ENCODE results near the gene CTNND2.

- TF ChIP-seq KAT7 (CRISPR knock-in tag; IDR thresholded peaks at IDR 0.05; ENCODE audit: borderline replicate concordance) (no peak), CTCF (IDR thresholded peaks at IDR 0.05 in 2 of 3, conservative IDR thresholded peaks at IDR 0.05 in 1 of 3; ENCODE audit: insufficient read depth in 2 of 3, low read depth in 1 of 3, low read length in 3 of 3) (peak in 1 of 3 experiments; percentile 49; a peak in 2 of 6 replicates), ZBTB26 (CRISPR knock-in tag; IDR thresholded peaks at IDR 0.05) (no peak), ZNF41 (CRISPR knock-in tag; conservative IDR thresholded peaks at IDR 0.05) (no peak), ZNF124 (CRISPR knock-in tag; IDR thresholded peaks at IDR 0.05) (no peak), KLF10 (CRISPR knock-in tag; IDR thresholded peaks at IDR 0.05) (no peak), ZNF280A (IDR thresholded peaks at IDR 0.05; ENCODE audit: low read depth, partially characterized antibody) (no peak), NFRKB (IDR thresholded peaks at IDR 0.05; ENCODE audit: low read depth) (no peak), ZNF77 (CRISPR knock-in tag; IDR thresholded peaks at IDR 0.05) (no peak), PHB2 (IDR thresholded peaks at IDR 0.05; ENCODE audit: low read depth) (no peak), EZH2 (IDR thresholded peaks at IDR 0.05; ENCODE audit: borderline replicate concordance, low read depth, low read length) (no peak), MAX (CRISPR knock-in tag; IDR thresholded peaks at IDR 0.05) (no peak)
These were observed 409.9 kb downstream of the CTNND2 start for GRCh38 chr5:11494340-11494739.

All from K562 (cell line).